Astrocyte of the spinal cord (primary cell): ENCODE results near the gene ZFYVE27.

ENCODE experiments used
- DNase-seq: peaks from one replicate; pipeline ENCODE4 v3.0.0; 2011; ENCODE audit warnings: low read depth, low spot score
- H3K4me3 ChIP-seq: 2 replicates; pipeline ENCODE4 v1.5.1; 2011; ENCODE audit warnings: low read depth, mild to moderate bottlenecking, low read length, moderate library complexity
- in situ Hi-C: cut with HindIII; loops from 2 replicates; pipeline ENCODE4 v1.10.0; 2017; ENCODE audit warnings: low sequenced_read_pairs
- TF ChIP-seq, protein P1 (sequence below): IDR thresholded peaks from 2 replicates; pipeline ENCODE4 v1.5.1; 2012; ENCODE audit warnings: low read depth, mild to moderate bottlenecking, low read length, inconsistent platforms

ZFYVE27 gene

DNA sequence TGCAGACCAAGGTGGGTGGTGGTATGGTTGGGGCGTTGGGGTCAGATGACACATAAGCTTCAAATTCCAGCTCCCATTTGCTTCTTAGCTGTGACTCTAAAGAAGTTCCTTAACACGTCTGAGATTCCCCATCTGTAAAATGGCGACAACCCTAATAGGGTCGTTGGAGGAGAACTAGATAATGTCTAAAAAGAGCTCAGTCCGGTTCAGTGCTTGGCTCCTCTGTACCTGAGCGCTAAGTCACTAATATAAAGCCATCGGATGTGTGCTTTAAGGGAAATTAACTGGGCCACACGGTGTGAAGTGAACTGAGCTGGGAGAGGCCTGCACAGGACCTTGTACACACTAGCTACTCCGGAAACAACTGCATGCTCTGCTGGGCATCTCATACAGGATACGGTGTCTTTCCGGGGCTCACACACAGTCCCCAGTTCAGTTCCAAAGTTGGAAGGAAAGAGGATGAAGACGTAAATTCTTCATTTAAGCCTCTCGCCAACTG, 476 bp upstream of the ZFYVE27 start:
- in situ Hi-C loops: no loop called here
- TF ChIP-seq, protein P1, sequence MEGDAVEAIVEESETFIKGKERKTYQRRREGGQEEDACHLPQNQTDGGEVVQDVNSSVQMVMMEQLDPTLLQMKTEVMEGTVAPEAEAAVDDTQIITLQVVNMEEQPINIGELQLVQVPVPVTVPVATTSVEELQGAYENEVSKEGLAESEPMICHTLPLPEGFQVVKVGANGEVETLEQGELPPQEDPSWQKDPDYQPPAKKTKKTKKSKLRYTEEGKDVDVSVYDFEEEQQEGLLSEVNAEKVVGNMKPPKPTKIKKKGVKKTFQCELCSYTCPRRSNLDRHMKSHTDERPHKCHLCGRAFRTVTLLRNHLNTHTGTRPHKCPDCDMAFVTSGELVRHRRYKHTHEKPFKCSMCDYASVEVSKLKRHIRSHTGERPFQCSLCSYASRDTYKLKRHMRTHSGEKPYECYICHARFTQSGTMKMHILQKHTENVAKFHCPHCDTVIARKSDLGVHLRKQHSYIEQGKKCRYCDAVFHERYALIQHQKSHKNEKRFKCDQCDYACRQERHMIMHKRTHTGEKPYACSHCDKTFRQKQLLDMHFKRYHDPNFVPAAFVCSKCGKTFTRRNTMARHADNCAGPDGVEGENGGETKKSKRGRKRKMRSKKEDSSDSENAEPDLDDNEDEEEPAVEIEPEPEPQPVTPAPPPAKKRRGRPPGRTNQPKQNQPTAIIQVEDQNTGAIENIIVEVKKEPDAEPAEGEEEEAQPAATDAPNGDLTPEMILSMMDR: no peak
- no peak for DNase-seq
- H3K4me3 ChIP-seq: peak overlapping the region; percentile 96

DNA sequence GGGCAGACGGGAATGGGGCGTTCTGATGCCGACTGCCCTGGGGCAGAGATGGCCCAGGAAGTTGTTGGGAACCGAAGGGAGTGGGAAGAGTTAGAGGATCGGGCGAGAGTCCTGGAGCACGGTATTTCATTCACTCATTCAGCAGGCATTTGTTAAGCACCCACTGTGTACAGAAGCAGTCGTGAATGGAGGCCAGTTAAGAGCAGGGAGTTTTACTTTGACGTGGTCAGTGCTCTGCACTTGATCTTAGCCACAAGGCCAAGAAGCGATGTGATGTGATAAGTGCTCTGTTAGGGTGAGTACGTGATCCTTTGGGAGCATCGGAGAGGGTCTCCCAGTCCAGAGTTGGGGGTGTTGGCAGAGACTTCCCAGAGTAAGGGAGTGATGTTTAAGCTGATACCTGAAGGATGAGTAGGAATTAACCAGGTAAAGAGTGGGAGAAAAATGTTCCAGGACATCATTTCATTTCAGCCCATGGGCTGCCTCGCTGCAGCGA, 890 bp downstream of the ZFYVE27 start:
- DNase-seq: no peak
- in situ Hi-C loops: no loop called here
- TF ChIP-seq, protein P1: no peak
- peak overlapping the region; percentile 96 for H3K4me3 ChIP-seq

DNA sequence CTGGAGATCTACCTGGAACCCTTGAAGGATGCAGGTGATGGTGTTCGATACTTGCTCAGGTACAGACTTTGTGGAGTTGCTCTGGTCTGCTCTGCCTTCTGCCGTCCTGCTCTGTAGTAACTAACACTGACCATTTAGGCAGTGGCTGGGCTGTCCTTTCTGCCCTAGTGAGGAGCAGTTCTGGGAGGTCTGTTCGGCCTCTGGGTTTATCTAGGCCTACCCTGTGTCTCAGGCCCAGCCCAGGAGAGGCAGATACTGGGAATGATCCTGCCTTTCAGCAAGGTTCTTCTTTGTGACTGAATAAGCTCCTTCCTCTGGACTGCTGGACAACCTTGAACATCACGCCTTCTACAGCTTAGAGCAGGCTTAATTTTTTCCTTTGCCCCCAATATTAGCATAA, 1.7 kb downstream of the ZFYVE27 start:
- no peak for DNase-seq
- no peak overlapping the region for H3K4me3 ChIP-seq
- in situ Hi-C loops: no loop called here
- TF ChIP-seq, protein P1: no peak

DNA sequence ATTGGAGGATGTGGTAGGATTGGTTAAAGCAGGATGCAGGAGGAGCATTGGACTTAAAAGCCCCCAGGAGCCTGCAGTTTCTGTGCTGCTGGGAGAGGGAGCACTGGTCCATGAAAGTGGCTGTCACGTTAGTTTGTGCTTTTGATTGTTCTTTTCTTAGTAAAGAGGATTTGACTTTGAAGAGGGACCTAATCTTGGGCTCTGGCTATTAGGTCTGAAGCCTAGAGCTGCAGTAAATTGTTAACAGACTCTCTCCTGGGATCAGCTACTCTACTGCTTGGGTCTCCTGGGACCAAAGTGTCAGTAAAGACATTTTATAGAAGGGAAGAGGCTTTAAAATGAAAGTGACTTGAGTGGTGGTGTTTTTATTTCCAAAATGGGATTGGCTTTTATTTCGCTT, 3.7 kb downstream of the ZFYVE27 start:
- in situ Hi-C loops: no loop called here
- TF ChIP-seq, protein P1: no peak

DNA sequence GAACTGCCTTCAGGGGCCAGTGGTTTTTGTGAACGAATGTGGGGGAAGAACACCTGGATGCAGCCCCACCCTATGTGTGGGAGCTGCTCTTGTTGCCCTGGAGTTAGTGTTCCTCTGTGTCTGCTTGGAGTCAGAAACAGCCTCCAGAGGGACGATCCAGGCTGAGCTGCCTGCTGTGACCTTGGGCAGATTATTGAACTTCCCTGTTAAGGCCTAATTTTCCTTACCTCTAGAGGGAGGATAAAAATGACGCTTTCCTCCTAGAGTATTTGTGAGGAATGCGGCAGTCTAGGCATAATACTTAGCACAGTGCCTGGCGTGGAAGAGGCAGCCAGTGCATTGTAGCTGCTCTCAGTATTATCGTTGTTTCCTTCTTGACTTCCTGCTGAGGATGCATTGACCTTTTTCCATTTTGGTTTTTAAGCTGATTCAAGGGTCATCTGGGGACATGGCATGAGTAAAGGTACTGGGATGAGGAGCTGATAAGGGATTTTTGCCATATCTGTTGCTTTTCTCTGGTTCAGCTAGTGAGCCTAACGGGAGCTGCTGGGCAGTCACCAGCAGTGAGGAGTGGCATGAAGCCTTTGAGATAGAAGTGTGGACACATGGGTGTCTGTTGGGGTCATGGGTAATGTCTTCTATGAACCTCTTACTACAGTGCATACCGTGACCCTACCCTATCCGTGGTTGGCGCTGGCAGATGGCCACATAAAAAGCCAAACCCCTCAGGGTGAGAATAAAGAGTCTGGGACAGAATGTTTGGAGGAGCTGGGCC, 6.4 kb downstream of the ZFYVE27 start:
- no peak overlapping the region for H3K4me3 ChIP-seq
- TF ChIP-seq, protein P1: no peak
- in situ Hi-C loops: no loop called here
- no peak for DNase-seq

More for the DNA sequence above, 3.7 kb downstream of the ZFYVE27 start:
- H3K4me3 ChIP-seq: no peak overlapping the region
- DNase-seq: no peak

DNA sequence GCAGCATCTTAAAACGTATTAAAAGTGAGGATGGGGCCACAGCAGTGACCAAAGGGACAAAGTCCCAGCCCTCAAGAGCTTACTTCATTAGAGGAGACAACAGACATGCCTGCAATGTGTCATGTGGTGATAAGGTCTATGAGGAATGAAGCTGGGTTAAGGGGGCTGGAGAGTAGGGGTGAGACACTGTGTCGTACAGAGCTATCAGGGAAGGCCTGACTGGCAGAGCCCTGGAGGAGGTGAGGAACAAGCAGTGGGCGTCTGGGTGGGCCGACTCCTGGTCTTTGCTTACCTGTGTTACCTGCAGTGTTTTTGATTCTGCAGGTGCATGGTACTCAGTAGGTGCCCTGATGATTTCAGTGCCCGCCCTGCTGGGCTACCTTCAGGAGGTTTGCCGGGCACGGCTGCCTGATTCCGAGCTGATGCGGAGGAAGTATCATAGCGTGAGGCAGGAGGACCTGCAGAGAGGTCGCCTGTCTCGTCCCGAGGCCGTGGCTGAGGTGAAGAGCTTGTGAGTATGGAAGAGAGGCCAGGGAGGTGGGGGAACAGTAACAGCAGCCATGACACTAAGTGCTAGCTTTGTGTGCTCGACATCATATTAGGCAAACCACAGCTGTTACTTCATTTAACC, 7.6 kb downstream of the ZFYVE27 start:
- DNase-seq: no peak
- in situ Hi-C loops: no loop called here
- TF ChIP-seq, protein P1: no peak
- H3K4me3 ChIP-seq: no peak overlapping the region
